Muscle of leg (tissue), 11 donors: ENCODE measurements around the gene ST3GAL3. TPM values are rescaled to one million over a fixed set of nuclear protein-coding genes. Genes with fewer than 3 reads are reported as not detected.

Source experiments
- DNase-seq: peaks from one replicate; pipeline ENCODE4 v3.0.0; 2013
- H3K27ac ChIP-seq: one replicate; pipeline ENCODE4 v1.5.1; 2013; ENCODE audit warnings: mild to moderate bottlenecking, low read length, control low read depth
- H3K27me3 ChIP-seq: one replicate; pipeline ENCODE4 v1.6.1; 2013; ENCODE audit warnings: low read length; ENCODE audit not compliant: control insufficient read depth, insufficient read depth
- H3K36me3 ChIP-seq: one replicate; pipeline ENCODE4 v1.6.1; 2013; ENCODE audit warnings: low read length; ENCODE audit not compliant: control insufficient read depth, insufficient read depth
- H3K4me1 ChIP-seq: one replicate; pipeline ENCODE4 v1.6.1; 2013; ENCODE audit warnings: low read length; ENCODE audit not compliant: control insufficient read depth, insufficient read depth
- H3K4me3 ChIP-seq: one replicate; pipeline ENCODE4 v1.5.1; 2013; ENCODE audit warnings: low read length, control low read depth
- H3K9me3 ChIP-seq: replicated peaks from 2 replicates; pipeline ENCODE4 v1.6.1; 2013; ENCODE audit warnings: low read depth, low read length; ENCODE audit not compliant: control insufficient read depth
- WGBS: methylation state at CpG from one replicate; pipeline ENCODE4 v1.1.5; 2013; ENCODE audit warnings: missing lambda C conversion rate; ENCODE audit not compliant: insufficient coverage; 5-methylcytosine and 5-hydroxymethylcytosine counted together
- polyA plus RNA-seq, 8 donors: library from polyadenylated mRNA; unstranded; fragments of 120-200 nt; gene quantifications; one replicate each; pipeline versions ENCODE4 v1.2.1 to v1.2.3, GENCODE V29; 2013; ENCODE audit warnings: inconsistent platforms in 1 of 8, low replicate concordance in 1 of 8; ENCODE audit not compliant: insufficient read length in 8 of 8, insufficient read depth in 1 of 8
- total RNA-seq: library from RNA; stranded (reverse); fragments of 120-200 nt; gene quantifications from one replicate; pipeline ENCODE4 v1.2.4, GENCODE V29; 2013

The ST3GAL3 gene
- total and polyA plus RNA-seq, 9 donors, result 21.5 to 34.9 (median 32.6) TPM

DNA sequence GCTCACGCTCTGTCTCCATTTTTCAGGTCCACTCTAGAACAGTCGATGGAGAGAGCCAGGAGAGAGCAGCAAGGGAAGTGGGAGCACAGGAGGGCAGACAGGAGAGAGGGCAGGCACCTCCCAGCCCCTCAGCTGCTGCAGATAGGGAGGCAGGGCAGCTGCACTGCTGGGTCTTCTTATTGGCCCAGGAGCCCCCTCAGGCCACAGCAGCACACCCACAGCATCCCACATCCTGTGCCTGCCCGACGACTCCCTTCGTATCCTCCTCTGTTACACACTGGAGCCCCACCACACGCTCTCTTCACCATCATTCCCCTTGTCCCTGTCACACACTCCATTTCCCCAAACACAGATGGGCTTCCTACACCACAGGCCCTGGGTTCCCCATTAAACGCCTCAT, 212.6 kb downstream of the ST3GAL3 start:
- 82% methylated on average over 7 of the region's 7 CpGs for WGBS

DNA sequence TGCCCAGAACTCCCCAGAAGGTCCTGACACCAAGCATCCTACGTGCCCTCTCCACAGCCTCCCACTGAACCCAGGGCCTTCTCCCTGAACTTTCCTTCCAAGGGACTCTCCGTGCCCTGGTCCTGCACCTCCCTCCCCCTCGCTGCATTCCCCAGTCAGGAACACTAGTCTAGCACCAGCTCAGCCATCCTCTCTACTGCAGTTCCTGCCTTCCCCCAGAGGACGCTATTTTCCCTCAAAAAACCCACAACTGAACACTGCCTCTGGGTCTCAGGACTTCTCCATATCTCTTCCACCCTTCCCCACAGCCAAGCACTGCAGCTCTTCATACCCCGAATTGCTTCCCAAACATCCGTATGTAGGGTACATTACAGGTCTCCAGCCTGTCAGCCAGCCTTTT, 213.7 kb downstream of the ST3GAL3 start:
- WGBS, result 90% methylated on average over 6 of the region's 6 CpGs
- no peak overlapping the region for H3K27ac ChIP-seq
- DNase-seq, result no peak
- H3K4me3 ChIP-seq, result no peak overlapping the region
- H3K36me3 ChIP-seq, result peaks cover 19% of the 10 kb centered on the region
- H3K27me3 ChIP-seq, result no peaks in the 10 kb centered on the region
- H3K9me3 ChIP-seq, result no peaks in the 10 kb centered on the region
- no peaks in the 10 kb centered on the region for H3K4me1 ChIP-seq

More for the DNA sequence above, 212.6 kb downstream of the ST3GAL3 start:
- H3K27me3 ChIP-seq, result no peaks in the 10 kb centered on the region
- no peaks in the 10 kb centered on the region for H3K9me3 ChIP-seq
- no peak overlapping the region for H3K4me3 ChIP-seq
- H3K36me3 ChIP-seq, result peaks cover 14% of the 10 kb centered on the region
- H3K27ac ChIP-seq, result no peak overlapping the region
- DNase-seq, result no peak
- H3K4me1 ChIP-seq, result peaks cover 5% of the 10 kb centered on the region

DNA sequence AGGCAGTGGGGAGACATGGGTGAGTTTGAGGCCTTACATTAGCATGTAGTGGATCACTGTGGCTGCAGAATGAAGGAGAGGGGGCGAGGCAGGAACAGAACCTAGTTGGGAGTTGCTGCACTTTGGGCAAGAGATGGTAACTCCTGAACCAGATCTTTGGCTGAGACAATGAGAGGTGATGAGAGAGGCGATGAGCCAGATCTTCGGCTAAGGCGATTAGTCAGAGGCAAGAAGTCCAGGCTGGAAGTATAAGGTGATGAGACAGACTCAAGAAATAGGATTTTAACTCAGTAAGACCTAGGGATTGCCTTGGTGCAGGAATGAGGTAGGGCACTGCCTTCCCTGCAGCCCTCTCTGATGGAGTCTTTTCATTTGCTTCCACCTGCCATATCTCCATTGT, 217.2 kb downstream of the ST3GAL3 start:
- DNase-seq, result no peak
- H3K9me3 ChIP-seq, result no peaks in the 10 kb centered on the region
- WGBS, result 73% methylated on average over 4 of the region's 4 CpGs
- no peak overlapping the region for H3K4me3 ChIP-seq
- no peaks in the 10 kb centered on the region for H3K27me3 ChIP-seq
- H3K4me1 ChIP-seq, result no peaks in the 10 kb centered on the region
- no peak overlapping the region for H3K27ac ChIP-seq
- peaks cover 27% of the 10 kb centered on the region for H3K36me3 ChIP-seq

DNA sequence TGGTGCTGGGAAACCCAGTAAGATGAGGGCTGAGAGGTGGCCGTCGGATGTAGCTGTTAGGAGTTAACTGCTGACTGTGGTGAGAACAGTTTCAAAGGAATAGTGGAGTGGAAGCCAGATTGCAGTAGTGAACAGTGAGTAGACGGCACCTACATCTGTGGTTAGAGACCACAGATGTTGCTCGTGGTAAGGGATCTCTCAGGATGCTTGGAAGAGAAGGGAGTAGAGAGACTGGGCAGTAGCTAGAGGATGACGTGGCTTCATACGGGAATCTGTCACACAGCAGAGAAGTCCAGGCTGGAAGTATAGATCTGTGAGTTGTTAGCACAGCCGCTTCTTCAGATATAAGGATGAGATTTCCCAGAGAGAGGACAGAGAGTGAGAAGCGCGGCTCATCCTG, 218.5 kb downstream of the ST3GAL3 start:
- no peaks in the 10 kb centered on the region for H3K4me1 ChIP-seq
- DNase-seq, result no peak
- peaks cover 36% of the 10 kb centered on the region for H3K36me3 ChIP-seq
- H3K27me3 ChIP-seq, result no peaks in the 10 kb centered on the region
- WGBS, result 88% methylated on average over 9 of the region's 9 CpGs
- no peaks in the 10 kb centered on the region for H3K9me3 ChIP-seq
- no peak overlapping the region for H3K27ac ChIP-seq
- no peak overlapping the region for H3K4me3 ChIP-seq

DNA sequence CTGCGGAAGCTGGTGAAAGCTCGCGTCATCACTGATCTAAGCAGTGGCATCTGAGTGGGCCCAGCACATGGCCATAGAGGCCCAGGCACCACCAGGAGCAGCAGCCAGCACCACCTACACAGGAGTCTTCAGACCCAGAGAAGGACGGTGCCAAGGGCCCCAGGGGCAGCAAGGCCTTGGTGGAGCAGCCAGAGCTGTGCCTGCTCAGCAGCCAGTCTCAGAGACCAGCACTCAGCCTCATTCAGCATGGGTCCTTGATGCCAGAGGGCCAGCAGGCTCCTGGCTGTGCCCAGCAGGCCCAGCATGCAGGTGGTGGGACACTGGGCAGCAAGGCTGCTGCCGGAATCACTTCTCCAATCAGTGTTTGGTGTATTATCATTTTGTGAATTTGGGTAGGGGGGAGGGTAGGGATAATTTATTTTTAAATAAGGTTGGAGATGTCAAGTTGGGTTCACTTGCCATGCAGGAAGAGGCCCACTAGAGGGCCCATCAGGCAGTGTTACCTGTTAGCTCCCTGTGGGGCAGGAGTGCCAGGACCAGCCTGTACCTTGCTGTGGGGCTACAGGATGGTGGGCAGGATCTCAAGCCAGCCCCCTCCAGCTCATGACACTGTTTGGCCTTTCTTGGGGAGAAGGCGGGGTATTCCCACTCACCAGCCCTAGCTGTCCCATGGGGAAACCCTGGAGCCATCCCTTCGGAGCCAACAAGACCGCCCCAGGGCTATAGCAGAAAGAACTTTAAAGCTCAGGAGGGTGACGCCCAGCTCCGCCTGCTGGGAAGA, 223.0 kb downstream of the ST3GAL3 start:
- no peak for DNase-seq
- H3K27ac ChIP-seq, result no peak overlapping the region
- H3K4me3 ChIP-seq, result no peak overlapping the region
- H3K4me1 ChIP-seq, result peaks cover 22% of the 10 kb centered on the region
- H3K36me3 ChIP-seq, result peaks cover 20% of the 10 kb centered on the region
- H3K9me3 ChIP-seq, result no peaks in the 10 kb centered on the region
- 88% methylated on average over 9 of the region's 10 CpGs for WGBS
- peaks cover 15% of the 10 kb centered on the region for H3K27me3 ChIP-seq

DNA sequence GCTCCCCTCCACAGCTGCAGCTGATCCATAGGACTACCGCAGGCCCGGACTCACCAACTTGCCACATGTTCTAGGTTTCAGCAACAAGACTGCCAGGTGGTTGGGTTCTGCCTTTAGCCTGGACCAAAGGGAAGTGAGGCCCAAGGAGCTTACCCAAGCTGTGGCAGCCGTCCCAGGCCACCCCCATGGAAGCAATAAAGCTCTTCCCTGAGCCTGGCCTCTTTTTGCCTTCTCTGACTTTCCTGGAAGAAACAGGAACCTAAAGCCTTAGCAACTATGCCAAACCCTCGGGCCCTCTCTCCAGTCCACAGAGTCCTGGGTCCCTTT, 223.6 kb downstream of the ST3GAL3 start:
- no peak for DNase-seq
- Histone ChIP-seq H3K27ac (no peak overlapping the region), H3K4me3 (no peak overlapping the region), H3K36me3 (peaks cover 17% of the 10 kb centered on the region), H3K4me1 (peaks cover 25% of the 10 kb centered on the region), H3K9me3 (no peaks in the 10 kb centered on the region), H3K27me3 (peaks cover 21% of the 10 kb centered on the region)
- WGBS, result 64% methylated on average over 4 of the region's 4 CpGs

DNA sequence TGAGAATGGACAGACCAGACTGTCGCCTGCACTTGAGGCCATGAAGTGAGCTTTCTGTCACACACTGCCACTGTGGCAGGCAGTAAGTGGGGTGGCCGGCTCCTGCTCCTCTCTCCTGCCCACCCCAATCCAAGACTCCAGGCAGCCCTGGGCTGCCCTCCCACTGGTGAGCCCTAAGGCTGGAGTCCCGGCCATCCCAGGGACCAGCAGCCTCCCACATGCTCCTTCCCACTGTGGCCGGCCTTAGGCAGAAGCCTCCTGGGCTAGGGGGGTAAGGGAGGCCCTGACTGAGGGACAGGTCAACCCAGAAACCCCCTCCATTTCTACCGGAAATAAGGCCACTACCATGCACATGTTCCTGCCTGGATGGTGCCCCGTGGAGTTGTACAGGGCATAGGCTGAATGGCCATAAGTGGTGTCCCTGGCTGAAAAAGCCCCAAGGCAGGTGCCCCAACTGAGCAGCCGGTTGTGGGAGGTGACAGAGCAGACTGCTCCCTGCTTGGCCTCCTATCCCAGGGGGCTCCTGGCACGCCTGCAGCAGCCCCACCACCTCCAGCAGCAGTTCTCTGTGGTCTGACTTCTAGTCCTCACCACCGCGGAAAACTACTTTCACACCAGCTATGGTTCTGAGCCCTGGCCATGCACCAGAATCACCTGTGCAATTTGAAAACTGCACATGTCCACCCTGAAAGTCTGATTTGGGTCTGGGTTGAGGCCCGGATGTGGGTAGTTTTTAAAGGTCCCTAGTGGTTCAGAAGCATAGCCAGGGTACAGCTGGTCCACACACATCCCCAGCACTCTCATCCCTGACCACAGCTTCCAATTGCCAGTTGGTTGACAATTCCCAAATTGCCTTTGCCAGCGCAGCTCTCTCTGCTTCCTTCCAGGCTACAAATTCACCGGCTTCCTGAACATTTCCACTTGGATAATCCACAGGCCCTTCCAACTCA, 224.7 kb downstream of the ST3GAL3 start:
- no peak for DNase-seq
- Histone ChIP-seq H3K36me3 (peaks cover 13% of the 10 kb centered on the region), H3K27me3 (peaks cover 26% of the 10 kb centered on the region), H3K4me3 (no peak overlapping the region), H3K9me3 (no peaks in the 10 kb centered on the region), H3K27ac (no peak overlapping the region), H3K4me1 (peaks cover 32% of the 10 kb centered on the region)
- 77% methylated on average over 5 of the region's 13 CpGs for WGBS

DNA sequence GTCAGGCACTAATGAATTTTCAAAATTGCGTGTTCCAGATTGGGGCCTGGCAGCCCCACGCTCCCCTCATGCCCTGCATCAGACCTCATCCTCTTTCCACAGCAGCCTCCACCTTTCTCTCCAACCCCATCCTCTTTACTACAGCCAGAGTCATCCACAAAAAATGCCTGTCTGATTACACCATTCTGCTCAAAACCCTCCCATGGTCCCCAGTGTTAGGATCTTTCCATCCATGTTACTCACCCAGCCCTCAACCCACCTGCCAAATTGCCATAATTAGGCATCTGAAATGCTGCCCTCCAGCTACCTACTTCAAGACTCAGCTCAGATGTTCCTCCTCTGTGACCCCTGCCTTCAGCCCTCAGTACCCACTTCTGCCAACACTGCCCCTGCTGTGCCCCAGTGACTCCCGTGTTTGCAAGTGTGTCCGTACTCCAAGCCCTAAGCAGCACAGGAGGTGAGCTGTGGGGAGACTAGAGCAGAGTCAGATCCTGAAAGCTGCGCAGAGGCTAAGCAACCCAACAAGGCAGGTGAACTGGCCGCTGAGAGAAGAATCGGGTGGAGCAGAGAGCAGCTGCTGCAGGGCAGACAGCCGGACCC, 225.6 kb downstream of the ST3GAL3 start:
- WGBS, result 20% methylated on average over 6 of the region's 8 CpGs
- Histone ChIP-seq H3K27ac (no peak overlapping the region), H3K9me3 (no peaks in the 10 kb centered on the region), H3K36me3 (peaks cover 10% of the 10 kb centered on the region), H3K4me3 (peak overlapping the region; percentile 40), H3K27me3 (peaks cover 26% of the 10 kb centered on the region), H3K4me1 (peaks cover 32% of the 10 kb centered on the region)
- DNase-seq, result no peak

DNA sequence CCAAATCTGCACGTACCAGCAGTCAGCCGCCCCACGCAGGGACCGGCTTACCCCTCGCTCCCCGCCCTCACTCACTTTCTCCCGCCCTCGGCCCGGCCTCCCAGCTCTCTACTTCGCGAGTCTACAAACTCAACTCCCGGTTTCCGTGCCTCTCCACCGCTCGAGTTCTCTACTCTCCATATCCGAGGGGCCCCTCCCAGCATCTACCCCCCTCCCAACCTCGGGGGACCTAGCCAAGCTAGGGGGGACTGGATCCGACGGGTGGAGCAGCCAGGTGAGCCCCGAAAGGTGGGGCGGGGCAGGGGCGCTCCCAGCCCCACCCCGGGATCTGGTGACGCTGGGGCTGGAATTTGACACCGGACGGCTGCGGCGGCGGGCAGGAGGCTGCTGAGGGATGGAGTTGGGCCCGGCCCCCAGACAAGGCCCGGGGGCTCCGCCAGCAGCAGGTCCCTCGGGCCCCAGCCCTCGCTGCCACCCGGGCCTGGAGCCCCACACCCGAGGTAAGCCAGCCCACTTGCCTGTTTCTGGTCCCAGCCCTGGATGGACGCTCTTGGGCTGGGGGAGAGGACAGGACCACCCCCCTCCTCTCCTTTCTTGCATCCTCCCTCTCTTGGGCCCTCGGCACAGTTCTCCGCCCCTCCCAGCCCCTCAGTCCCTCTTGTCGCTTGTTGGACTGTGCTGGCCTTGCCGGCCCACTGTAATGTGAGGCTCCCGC, 226.2 kb downstream of the ST3GAL3 start, which contains the start of gene ARTN:
TSS of gene ARTN (plus strand) at position 416 of the 715 bp plus-strand sequence. CDS start 1,856 bp downstream, outside the sequence.
- Histone ChIP-seq H3K27ac (no peak within 1 kb of the TSS), H3K36me3 (peaks cover 10% of the 10 kb centered on the region), H3K27me3 (peaks cover 26% of the 10 kb centered on the region), H3K9me3 (no peaks in the 10 kb centered on the region), H3K4me3 (peak within 1 kb of the TSS; percentile 40), H3K4me1 (peaks cover 32% of the 10 kb centered on the region)
- 1% methylated on average over 38 of the region's 42 CpGs for WGBS
- peak; percentile 43 for DNase-seq
